ELF-1 (cell line): ENCODE results near the gene GOLGA6L7.
"Not testable (repeated sequence)": the region's sequence is repeated elsewhere in the genome, so short reads cannot be mapped to it uniquely, and the experiment has no call there.

Source experiments
- DNase-seq: peaks from one replicate; pipeline ENCODE4 v3.0.0-alpha.2; 2016; ENCODE audit warnings: low read depth, low spot score

The GOLGA6L7 gene, protein sequence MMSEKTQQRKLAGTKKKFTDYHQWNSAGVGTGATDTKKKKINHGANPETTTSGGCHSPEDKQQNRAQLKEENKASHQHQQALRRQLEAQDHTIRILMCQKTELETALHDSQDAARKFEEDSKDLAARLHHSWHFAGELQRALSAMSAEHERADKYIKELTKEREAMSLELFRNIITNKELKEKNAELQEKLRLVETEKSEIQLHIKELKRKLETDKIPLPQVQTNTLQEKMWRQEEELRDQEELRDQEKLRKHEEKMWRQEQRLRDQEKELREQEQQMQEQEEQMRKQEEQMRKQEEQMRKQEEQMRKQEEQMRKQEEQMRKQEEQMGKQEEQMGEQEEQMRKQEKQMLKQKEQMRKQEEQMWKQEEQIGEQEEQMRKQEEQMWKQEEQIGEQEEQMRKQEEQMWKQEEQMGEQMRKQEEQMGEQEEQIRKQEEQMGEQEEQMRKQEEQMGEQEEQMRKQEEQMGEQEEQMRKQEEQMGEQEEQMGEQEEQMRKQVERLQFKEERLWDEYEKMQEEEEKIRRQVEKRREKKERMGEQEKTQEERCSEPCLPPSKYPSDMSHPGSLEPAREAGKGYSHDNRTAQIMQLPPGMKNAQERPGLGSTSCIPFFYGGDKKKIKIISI

GRCh38 chr15:28848521-28848920, at the start of gene GOLGA6L7:
Gene GOLGA6L7 (minus strand): TSS chr15:28848644. CDS start chr15:28848549, 95 bp downstream.
- DNase-seq: peak; percentile 30

DNA sequence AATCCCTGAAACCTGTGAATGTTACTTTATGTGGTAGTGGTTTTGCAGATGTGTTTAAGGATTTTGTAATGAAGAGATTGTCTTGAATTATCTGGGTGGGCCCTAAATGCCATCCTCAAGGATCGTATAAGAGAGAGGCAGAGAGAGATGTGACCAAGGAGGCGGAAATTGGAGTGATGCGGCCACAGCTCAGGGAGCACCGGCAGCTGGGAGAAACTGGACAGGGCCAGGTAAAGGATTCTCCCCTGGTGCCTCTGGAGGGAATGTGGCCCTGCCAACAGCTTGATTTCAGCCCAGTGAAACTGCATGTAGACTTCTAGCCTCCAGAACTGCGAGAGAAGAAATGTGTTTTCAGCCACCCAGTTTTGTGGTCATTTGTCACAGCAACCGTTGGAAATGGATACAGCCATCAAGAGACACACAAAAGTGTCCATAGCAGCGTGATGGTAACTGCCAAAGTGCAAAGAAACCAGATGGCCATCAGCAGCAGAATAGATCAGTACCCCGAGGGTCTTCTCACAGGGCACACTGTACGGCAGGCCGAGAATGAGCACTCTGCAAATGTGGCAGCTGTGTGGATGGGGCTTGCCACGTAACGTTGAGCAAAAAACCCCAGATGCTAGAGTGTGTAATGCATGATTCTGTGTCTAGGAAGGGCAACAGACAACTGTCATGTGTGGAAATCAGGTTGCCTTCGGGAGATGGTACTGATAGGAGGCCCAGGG, 49.6 kb upstream of the GOLGA6L7 start:
- DNase-seq: no peak

GRCh38 chr15:28896951-28897350, 48.5 kb upstream of the GOLGA6L7 start:
- no peak for DNase-seq

DNA sequence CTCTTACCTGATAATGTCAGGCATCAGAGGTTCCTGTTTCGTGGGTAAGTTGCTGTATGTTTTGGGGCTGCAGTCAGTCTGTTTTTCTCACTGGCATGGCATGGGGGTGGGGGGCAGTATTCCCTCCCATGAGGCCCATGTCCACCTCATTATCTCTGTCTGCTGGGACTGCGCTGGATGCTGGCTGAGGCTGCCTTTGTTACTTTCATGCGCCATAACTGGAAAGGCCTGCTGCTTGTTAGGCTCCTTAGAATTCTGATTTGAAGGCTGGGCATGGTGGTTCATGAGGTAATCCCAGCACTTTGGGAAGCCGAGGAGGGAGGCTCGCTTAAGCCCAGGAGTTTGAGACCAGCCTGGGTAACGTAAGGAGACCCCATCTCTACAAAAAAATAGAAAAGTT, 47.1 kb upstream of the GOLGA6L7 start:
- DNase-seq: no peak

GRCh38 chr15:28895146-28895545, 46.7 kb upstream of the GOLGA6L7 start:
- DNase-seq: no peak

DNA sequence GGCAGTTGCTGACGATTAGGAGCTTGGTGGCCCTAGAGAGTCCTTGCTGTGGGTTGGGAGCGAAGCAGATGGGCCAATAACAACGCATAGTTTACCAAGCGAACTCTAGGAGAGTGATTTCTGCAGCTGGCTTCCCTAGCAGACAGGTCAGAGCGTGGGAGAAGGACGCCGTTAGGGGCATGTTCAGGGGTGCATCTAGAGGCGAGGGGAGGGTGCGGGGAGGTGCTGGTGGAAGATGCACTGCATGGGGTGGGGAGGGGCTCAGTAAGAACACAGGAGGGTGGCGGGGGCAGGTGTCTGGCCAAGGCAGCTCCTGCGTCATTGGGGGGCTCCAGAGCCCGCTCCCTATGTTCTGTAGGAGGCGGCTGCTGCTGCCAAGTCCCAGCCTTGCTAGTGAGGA, 46.2 kb upstream of the GOLGA6L7 start:
- no peak for DNase-seq

DNA sequence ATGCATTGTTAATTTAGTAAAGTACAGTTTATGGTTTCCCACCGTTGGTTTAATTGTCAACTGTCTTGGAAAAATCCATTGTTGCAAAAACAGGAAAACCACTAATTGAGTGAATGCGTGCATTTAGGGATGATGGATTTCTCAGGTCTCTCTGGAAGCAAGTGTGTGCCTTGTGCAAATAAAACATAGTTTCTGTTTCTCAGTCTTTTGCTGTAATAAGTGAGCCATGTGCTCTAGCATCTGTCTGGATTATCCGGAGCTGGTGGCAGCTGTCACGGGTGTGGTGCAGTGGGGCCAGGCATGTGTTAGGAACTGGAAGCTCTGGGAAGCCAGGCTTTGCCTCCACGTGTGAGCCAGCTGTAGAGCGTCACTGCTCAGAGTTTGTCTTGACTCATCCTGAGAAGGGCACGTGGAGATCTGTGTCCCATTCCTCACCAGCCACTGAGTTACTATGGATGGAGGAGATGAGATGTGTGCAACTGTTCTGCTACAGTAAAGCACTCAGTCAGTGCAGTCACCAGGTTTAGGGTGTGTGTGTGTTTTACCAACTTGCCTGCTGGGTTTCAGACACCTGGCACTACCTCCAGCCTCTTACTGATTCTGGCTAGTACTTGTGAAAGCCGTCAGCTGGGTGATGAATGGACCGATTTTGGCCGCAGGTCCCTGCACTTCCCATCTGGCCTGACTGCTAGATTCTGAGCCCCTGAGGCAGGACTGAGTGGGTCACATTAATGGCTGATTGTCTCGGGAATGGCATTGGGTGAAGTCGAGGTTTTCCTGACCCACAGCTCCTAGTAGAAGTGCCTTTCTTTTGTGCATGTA, 44.6 kb upstream of the GOLGA6L7 start:
- DNase-seq: peak; percentile 18

- no peak for DNase-seq
These were observed 43.1 kb upstream of the GOLGA6L7 start for GRCh38 chr15:28891588-28891987.

- no peak for DNase-seq
These were observed 42.5 kb upstream of the GOLGA6L7 start for GRCh38 chr15:28890711-28891495.

GRCh38 chr15:28890291-28890690, 41.8 kb upstream of the GOLGA6L7 start:
- not testable (repeated sequence) for DNase-seq

DNA sequence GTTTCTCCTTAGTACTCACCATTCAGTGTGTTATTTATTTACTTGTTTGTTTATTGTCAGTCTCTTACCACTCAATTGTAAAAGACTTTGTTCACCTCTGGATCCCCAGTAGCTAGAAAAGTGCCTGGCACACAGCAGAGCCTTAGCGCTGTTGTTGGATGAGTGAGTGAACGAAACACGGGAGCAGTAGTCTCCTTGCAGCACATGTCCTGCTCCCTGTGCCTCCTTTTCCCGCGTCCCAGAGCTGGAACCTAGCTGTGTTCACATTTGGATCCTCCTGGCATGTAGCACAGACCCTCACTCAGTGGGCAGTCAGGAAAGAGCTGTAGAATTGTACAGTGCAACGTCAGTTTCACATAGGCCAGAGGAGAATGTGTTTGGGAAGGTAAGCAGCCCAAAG, 41.4 kb upstream of the GOLGA6L7 start:
- DNase-seq: not testable (repeated sequence)

DNA sequence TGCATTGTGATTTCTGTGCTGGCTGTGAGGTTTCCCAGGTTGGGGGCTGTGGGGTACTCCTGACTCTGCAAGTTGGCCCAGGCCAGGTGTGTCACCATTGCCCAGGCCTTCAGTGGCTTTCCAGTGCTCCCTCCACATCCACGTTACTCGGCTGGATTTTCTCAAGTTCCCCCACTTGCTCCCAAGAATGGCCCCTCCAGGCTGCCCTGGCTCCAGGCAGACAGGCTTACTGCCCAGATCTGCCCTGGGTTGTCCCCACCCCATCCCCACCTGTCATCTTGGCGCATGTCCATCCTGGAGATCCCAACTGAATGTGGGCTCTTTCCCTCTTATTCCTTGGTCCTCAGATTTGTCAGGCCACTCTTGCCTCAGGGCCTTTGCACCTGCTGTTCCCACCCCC, 40.9 kb upstream of the GOLGA6L7 start:
- DNase-seq: no peak

GRCh38 chr15:28888900-28889299, 40.5 kb upstream of the GOLGA6L7 start:
- DNase-seq: no peak

GRCh38 chr15:28888302-28888894, 40.0 kb upstream of the GOLGA6L7 start:
- no peak for DNase-seq

DNA sequence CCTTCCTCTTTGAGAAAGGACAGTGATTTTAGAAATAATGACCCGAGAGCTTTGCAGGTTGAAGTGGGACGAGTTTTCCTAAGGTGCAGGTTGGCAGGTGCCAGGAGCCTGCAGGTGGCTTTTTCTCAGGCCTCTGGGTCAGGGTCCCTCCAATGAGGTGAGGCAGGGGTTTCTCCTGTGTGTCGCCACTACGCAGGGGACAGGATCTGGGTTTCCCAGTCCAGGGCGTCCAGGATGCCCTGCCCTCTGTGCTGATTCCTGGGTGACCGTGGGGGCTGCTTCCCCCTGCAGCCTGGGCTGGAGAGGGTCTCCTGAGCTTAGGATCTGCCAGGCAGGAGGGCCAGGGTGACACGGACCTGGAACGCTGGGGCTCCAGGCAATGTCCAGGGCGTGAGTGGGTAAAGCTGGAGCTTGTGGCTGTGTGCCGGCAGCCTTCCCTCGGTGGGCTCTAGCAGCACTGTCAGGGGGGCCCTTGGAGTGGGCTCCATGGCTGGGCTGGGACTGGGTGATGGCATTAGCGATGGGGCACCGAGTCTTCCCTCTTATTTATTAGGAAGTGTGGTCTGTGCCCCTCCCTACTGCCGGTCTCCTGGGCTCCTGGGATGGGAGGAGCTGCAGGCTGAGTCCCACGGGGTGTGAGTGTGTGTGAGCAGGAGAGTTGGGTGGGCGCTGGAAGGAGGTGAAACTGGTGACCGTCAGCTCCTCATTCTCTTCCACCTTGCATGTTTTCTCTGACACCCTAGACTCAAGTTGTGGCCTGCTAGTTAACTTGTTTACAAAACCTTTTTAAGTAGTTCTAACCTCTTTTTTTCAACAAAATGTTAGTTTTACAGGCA, 39.1 kb upstream of the GOLGA6L7 start:
- no peak for DNase-seq

GRCh38 chr15:28886431-28887338, 38.2 kb upstream of the GOLGA6L7 start:
- no peak for DNase-seq

GRCh38 chr15:28885630-28886430, 37.4 kb upstream of the GOLGA6L7 start, which contains the start of gene APBA2:
Gene APBA2 (plus strand): TSS chr15:28885974. CDS start chr15:29053885, 167,911 bp downstream.
- DNase-seq: peak; percentile 57
